Prostate gland (tissue), 2 donors: ENCODE data around the gene TUBGCP2.

Experiments
- POLR2A ChIP-seq: fragments of 450-650 bp; IDR thresholded peaks from one replicate; pipeline ENCODE4 v1.6.1; 2016; ENCODE audit warnings: antibody characterized with exemption, mild to moderate bottlenecking
- POLR2AphosphoS5 ChIP-seq: sonication (generic); formaldehyde crosslinking; IDR thresholded peaks from one replicate; pipeline ENCODE4 v1.6.1; 2017; ENCODE audit warnings: antibody characterized with exemption
- TF ChIP-seq, protein P1 (sequence below), 4 experiments: fragments of 200-600 bp in 2 of 4; fragments of 450-650 bp in 2 of 4; sonication (generic) in 2 of 4; IDR thresholded peaks; 1 replicate in 3 of 4; 2 replicates in 1 of 4; pipeline ENCODE4 v1.5.1; 2016 to 2019; ENCODE audit warnings: antibody characterized with exemption in 4 of 4, mild to moderate bottlenecking in 2 of 4, moderate library complexity in 2 of 4

DNA sequence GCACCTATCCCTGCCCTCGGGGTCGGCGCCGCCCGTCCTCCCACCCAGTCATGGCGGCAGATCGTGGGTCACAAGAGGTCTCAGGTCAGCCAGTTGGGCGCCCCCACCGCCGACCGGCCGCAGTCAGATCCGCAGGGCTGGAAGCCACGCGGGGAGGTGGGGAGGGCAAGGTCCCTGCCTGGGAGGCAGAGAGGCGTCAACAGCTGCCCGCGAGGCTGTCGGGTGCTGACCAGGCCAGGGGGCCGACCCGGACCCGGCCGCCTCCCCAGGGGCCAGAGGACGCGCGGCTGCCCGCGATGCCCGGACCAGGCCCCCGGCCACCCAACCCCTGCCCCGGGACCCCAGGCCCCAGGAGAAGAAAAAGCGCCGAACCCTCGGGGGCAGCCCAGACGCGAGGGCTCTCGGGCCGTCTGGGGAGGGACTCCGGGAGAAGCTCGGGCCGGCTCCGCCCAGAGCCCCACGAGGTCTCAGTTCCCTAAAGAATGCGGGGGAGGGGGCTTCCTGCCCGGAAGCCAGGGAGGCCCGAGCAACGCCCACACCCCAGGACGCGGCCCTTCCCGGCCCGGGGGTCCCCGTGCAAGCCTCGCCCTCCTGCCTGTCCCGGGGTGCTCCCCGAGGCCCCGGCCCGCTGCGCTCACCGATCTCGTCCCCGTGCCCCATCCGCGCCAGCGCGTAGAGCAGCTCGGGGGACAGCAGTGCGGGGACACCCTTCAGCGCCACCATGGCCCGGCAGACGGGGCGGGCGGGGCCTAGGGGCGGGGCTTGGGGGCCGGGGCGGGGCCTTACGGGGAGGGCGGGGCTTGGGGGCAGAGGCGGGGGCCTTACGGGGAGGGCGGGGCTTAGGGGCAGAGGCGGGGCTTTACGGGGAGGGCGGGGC, 48.9 kb upstream of the TUBGCP2 start, which contains the start of gene FUOM:
- TF ChIP-seq, protein P1, sequence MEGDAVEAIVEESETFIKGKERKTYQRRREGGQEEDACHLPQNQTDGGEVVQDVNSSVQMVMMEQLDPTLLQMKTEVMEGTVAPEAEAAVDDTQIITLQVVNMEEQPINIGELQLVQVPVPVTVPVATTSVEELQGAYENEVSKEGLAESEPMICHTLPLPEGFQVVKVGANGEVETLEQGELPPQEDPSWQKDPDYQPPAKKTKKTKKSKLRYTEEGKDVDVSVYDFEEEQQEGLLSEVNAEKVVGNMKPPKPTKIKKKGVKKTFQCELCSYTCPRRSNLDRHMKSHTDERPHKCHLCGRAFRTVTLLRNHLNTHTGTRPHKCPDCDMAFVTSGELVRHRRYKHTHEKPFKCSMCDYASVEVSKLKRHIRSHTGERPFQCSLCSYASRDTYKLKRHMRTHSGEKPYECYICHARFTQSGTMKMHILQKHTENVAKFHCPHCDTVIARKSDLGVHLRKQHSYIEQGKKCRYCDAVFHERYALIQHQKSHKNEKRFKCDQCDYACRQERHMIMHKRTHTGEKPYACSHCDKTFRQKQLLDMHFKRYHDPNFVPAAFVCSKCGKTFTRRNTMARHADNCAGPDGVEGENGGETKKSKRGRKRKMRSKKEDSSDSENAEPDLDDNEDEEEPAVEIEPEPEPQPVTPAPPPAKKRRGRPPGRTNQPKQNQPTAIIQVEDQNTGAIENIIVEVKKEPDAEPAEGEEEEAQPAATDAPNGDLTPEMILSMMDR (IDR thresholded peaks at IDR 0.05) = no peak
- TF ChIP-seq POLR2AphosphoS5 = no peak
- TF ChIP-seq POLR2A = peak; percentile 37
